HG03565 (cell line): ENCODE results near the gene GRPR.

Source experiments
- ATAC-seq: cut with Tn5 transposase; IDR thresholded peaks from one replicate; pipeline ENCODE4 v1.9.1; 2021; ENCODE audit warnings: mild to moderate bottlenecking, moderate library complexity; ENCODE audit not compliant: unreplicated experiment

Gene GRPR

GRCh38 chrX:16123222-16123786 is at the start of gene GRPR:
Gene GRPR, plus strand, starts transcription at chrX:16123565. Its CDS starts 389 bp downstream, at chrX:16123954.
- ATAC-seq: peak; percentile 41

- ATAC-seq: no peak
Measured at GRCh38 chrX:16075087-16075486, 48.3 kb upstream of the GRPR start.

GRCh38 chrX:16076834-16077233 is 46.5 kb upstream of the GRPR start:
- no peak for ATAC-seq

- ATAC-seq: no peak
Measured at GRCh38 chrX:16077811-16078210, 45.6 kb upstream of the GRPR start.

GRCh38 chrX:16081357-16081756 is 42.0 kb upstream of the GRPR start:
- no peak for ATAC-seq

- ATAC-seq: no peak
Measured at GRCh38 chrX:16082470-16083085, 40.8 kb upstream of the GRPR start.

GRCh38 chrX:16087076-16087475 is 36.3 kb upstream of the GRPR start:
- no peak for ATAC-seq

- no peak for ATAC-seq
Measured at GRCh38 chrX:16089086-16089485, 34.3 kb upstream of the GRPR start.

- no peak for ATAC-seq
Measured at GRCh38 chrX:16096141-16096540, 27.2 kb upstream of the GRPR start.

GRCh38 chrX:16100673-16101072 is 22.7 kb upstream of the GRPR start:
- no peak for ATAC-seq

- ATAC-seq: no peak
Measured at GRCh38 chrX:16101581-16101980, 21.8 kb upstream of the GRPR start.

GRCh38 chrX:16103625-16104024 is 19.7 kb upstream of the GRPR start:
- ATAC-seq: no peak

- ATAC-seq: no peak
Measured at GRCh38 chrX:16112428-16112827, 10.9 kb upstream of the GRPR start.

- ATAC-seq: no peak
Measured at GRCh38 chrX:16113978-16114565, 9.3 kb upstream of the GRPR start.

GRCh38 chrX:16114611-16115010 is 8.8 kb upstream of the GRPR start:
- no peak for ATAC-seq

- peak; percentile 81 for ATAC-seq
Measured at GRCh38 chrX:16119353-16120220, 3.8 kb upstream of the GRPR start.

- no peak for ATAC-seq
Measured at GRCh38 chrX:16120431-16120830, 2.9 kb upstream of the GRPR start.

- ATAC-seq: no peak
Measured at GRCh38 chrX:16124201-16124600, 836 bp downstream of the GRPR start.

- ATAC-seq: no peak
Measured at GRCh38 chrX:16125520-16126149, 2.3 kb downstream of the GRPR start.

GRCh38 chrX:16130707-16131106 is 7.3 kb downstream of the GRPR start:
- no peak for ATAC-seq

- ATAC-seq: no peak
Measured at GRCh38 chrX:16134936-16135335, 11.6 kb downstream of the GRPR start.
